ENCODE results near the gene RNF169. TPM values are rescaled to one million over a fixed set of nuclear protein-coding genes. Genes with fewer than 3 reads are reported as not detected.

Gene RNF169
- total and polyA plus RNA-seq, 2 of the 4 experiments (the other 2 are of a cell fraction) = 3.6 to 23.3 TPM

DNA sequence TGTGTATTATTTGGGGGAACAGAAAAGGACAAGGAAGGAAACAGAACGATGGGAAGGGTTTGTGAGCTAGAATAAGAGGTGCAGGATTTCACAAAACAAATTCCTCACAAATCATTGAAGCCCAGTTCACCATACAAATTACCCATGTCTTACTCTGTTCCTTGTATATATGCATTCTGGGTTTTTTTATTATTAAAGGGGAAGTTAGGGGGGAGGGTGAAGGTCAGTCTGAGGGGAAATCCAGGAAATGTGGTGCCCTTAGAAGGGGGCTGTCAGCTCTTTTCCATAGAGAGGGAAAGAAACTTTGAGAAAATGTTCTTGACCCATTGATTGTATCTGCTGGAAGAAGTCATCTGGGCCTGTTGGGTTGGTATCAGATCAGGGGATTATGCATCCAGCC lies 90.8 kb downstream of the RNF169 start:
- WGBS, 2 experiments (ENCODE audit: extremely low coverage in 2 of 2, insufficient read length in 1 of 2) = 100% methylated on average over 1 of the region's 1 CpG; no CpG with 5 or more reads in 1 of the 2 experiments
- H2AK5ac ChIP-seq (ENCODE audit: low read depth, low read length) = no peak overlapping the region
- DNase-seq (no peak), ATAC-seq (ENCODE audit: low read depth) (no peak)
- no peaks in the 10 kb centered on the region for H3K27me3 ChIP-seq (ENCODE audit: control insufficient read depth, insufficient read depth, low read length)
- H2BK15ac ChIP-seq (ENCODE audit: low read depth, low read length) = no peak overlapping the region
- in situ Hi-C loops (cut with MboI; ENCODE audit: low sequenced_read_pairs) = no loop called here
- no peak overlapping the region for H2BK120ac ChIP-seq (ENCODE audit: low read depth, low read length)
- no peak overlapping the region for H4K5ac ChIP-seq (ENCODE audit: low read depth, low read length)
- dilution Hi-C loops (cut with HindIII; ENCODE audit: low sequenced_read_pairs, unreplicated experiment) = no loop called here
- TF ChIP-seq SMC3 (IDR thresholded peaks at IDR 0.05; ENCODE audit: low read depth, low read length) = no peak
- TF ChIP-seq CTCF (conservative IDR thresholded peaks at IDR 0.05; ENCODE audit: low read depth, low read length) = no peak
- TF ChIP-seq BHLHE40 (IDR thresholded peaks at IDR 0.05; ENCODE audit: low read depth, low read length) = no peak
- TF ChIP-seq FOS (IDR thresholded peaks at IDR 0.05; ENCODE audit: low read depth, low read length) = no peak
- no peak for TF ChIP-seq NFE2L2 (IDR thresholded peaks at IDR 0.05; ENCODE audit: low read depth, low read length)
- no peak for TF ChIP-seq RCOR1 (IDR thresholded peaks at IDR 0.05; ENCODE audit: insufficient replicate concordance, low read length)
- no peak for TF ChIP-seq MAZ (IDR thresholded peaks at IDR 0.05; ENCODE audit: borderline replicate concordance, low read depth, low read length)
- no peak for TF ChIP-seq MAFK (IDR thresholded peaks at IDR 0.05; ENCODE audit: low read depth, low read length)
- no peak for TF ChIP-seq CHD1 (IDR thresholded peaks at IDR 0.05; ENCODE audit: low read depth, low read length)
- TF ChIP-seq CEBPB (IDR thresholded peaks at IDR 0.05; ENCODE audit: low read depth, low read length) = no peak
- TF ChIP-seq RFX5 (IDR thresholded peaks at IDR 0.05; ENCODE audit: low read depth, low read length) = no peak
- TF ChIP-seq USF2 (IDR thresholded peaks at IDR 0.05; ENCODE audit: low read depth, low read length) = no peak
- H3K4ac ChIP-seq (ENCODE audit: low read depth, low read length) = no peak overlapping the region
- peaks cover 14 to 38% of the 10 kb centered on the region in 2 experiments for H3K79me1 ChIP-seq (ENCODE audit: low read depth in 1 of 2, low read length in 2 of 2)
- H3K56ac ChIP-seq (ENCODE audit: extremely low read depth, insufficient read depth, low read length) = no peak overlapping the region
- peaks cover 2% of the 10 kb centered on the region; the same call in 1 of the 2 replicates for H3K4me1 ChIP-seq (ENCODE audit: control insufficient read depth, insufficient read depth, low read length)
- no peak overlapping the region for H3K23ac ChIP-seq (ENCODE audit: low read depth, low read length)
- intact Hi-C loops (cut with micrococcal nuclease) = no loop called here
- H3K9me3 ChIP-seq (ENCODE audit: control insufficient read depth, insufficient read depth, low read length) = no peaks in the 10 kb centered on the region
- H3K4me2 ChIP-seq (ENCODE audit: low read depth, low read length) = no peak overlapping the region
- no peak overlapping the region for H3K9ac ChIP-seq (ENCODE audit: low read depth, low read length)
- peaks cover 9% of the 10 kb centered on the region for H3K9me1 ChIP-seq (ENCODE audit: insufficient read depth, low read length)
- no peak overlapping the region for H2AK9ac ChIP-seq (replicated peaks; ENCODE audit: low read depth, low read length, poor library complexity)
- no peak overlapping the region for H2BK20ac ChIP-seq (ENCODE audit: low read depth, low read length)
- H3K36me3 ChIP-seq (ENCODE audit: control insufficient read depth, insufficient read depth, low read length) = peaks cover 52% of the 10 kb centered on the region
- POLR2A ChIA-PET (ENCODE audit: unreplicated experiment) = no interaction called here
- H2BK5ac ChIP-seq (ENCODE audit: low read depth, low read length, poor library complexity, severe bottlenecking) = no peak overlapping the region
- H3K27ac ChIP-seq (ENCODE audit: insufficient read depth, low read length) = no peak overlapping the region
- no TSS peak for BruUV-seq (replicated peaks)
- CTCF ChIA-PET = no interaction called here
- no peak overlapping the region for H3K18ac ChIP-seq (ENCODE audit: low read depth, low read length)
- no peak overlapping the region for H2AFZ ChIP-seq (replicated peaks; ENCODE audit: low read length, poor library complexity)
- no peak overlapping the region for H4K8ac ChIP-seq (ENCODE audit: low read depth in 2 of 2, low read length in 2 of 2)
- no peak overlapping the region for H3K4me3 ChIP-seq (ENCODE audit: insufficient read depth, low read depth, low read length)
- H4K91ac ChIP-seq (ENCODE audit: insufficient read depth, low read depth, low read length) = no peak overlapping the region
- H4K20me1 ChIP-seq (ENCODE audit: insufficient read depth, low read length) = no peaks in the 10 kb centered on the region; the same call in 1 of the 2 replicates
- no peak overlapping the region for H3K14ac ChIP-seq (replicated peaks; ENCODE audit: low read depth, low read length)
